ENCODE results near the gene CNTNAP2.

GRCh38 chr7:148442141-148442655, 2325.6 kb downstream of the CNTNAP2 start:
- TF ChIP-seq POLR2A (IDR thresholded peaks at IDR 0.05) (no peak), CTCF (IDR thresholded peaks at IDR 0.05) (no peak)

Measured in tibial nerve (tissue), 3 donors.